ENCODE results near the gene TMTC3.
A peak's percentile ranks its signal among the peaks of the same experiment; 100 is the strongest.

Gene TMTC3

GRCh38 chr12:88141774-88142609, at the start of gene TMTC3, which contains the start of gene CEP290:
Gene TMTC3 (plus strand): TSS chr12:88142307. CDS start chr12:88148316, 6,009 bp downstream.
Gene CEP290 (minus strand): TSS chr12:88142088. CDS start chr12:88141307, 781 bp downstream.
- Histone ChIP-seq H3K27me3 (ENCODE audit: control insufficient read depth in 2 of 2, insufficient read depth in 2 of 2, low read length in 2 of 2) (no peaks in the 10 kb centered on the region), H3K9ac (ENCODE audit: low read depth in 1 of 2, low read length in 2 of 2) (peak within 1 kb of the TSS; percentile 78 to 80), H3K4me1 (ENCODE audit: control insufficient read depth in 2 of 2, insufficient read depth in 2 of 2, low read length in 2 of 2) (peaks cover 12 to 15% of the 10 kb centered on the region in 2 donors), H3K27ac (ENCODE audit: low read depth in 2 of 2, low read length in 2 of 2) (peak within 1 kb of the TSS; percentile 73 to 83), H3K4me3 (ENCODE audit: low read length in 2 of 2) (peak within 1 kb of the TSS; percentile 90 to 92), H3K36me3 (ENCODE audit: control insufficient read depth in 2 of 2, insufficient read depth in 2 of 2, low read length in 2 of 2) (peaks cover 0 to 3% of the 10 kb centered on the region in 2 donors), H3K9me3 (ENCODE audit: control insufficient read depth in 2 of 2, low read length in 2 of 2) (no peaks in the 10 kb centered on the region)

- Histone ChIP-seq H3K27ac (ENCODE audit: low read depth in 2 of 2, low read length in 2 of 2) (no peak overlapping the region), H3K36me3 (ENCODE audit: control insufficient read depth in 2 of 2, insufficient read depth in 2 of 2, low read length in 2 of 2) (peaks cover 8 to 12% of the 10 kb centered on the region in 2 donors), H3K4me1 (ENCODE audit: control insufficient read depth in 2 of 2, insufficient read depth in 2 of 2, low read length in 2 of 2) (no peaks in the 10 kb centered on the region), H3K27me3 (ENCODE audit: control insufficient read depth in 2 of 2, insufficient read depth in 2 of 2, low read length in 2 of 2) (no peaks in the 10 kb centered on the region), H3K9me3 (ENCODE audit: control insufficient read depth in 2 of 2, low read length in 2 of 2) (no peaks in the 10 kb centered on the region), H3K9ac (ENCODE audit: low read depth in 1 of 2, low read length in 2 of 2) (no peak overlapping the region), H3K4me3 (ENCODE audit: low read length in 2 of 2) (no peak overlapping the region)
These were observed 49.3 kb upstream of the TMTC3 start for GRCh38 chr12:88092771-88093170.

- no peaks in the 10 kb centered on the region for H3K27me3 ChIP-seq (ENCODE audit: control insufficient read depth in 2 of 2, insufficient read depth in 2 of 2, low read length in 2 of 2)
- peaks cover 8 to 12% of the 10 kb centered on the region in 2 donors for H3K36me3 ChIP-seq (ENCODE audit: control insufficient read depth in 2 of 2, insufficient read depth in 2 of 2, low read length in 2 of 2)
These were observed 48.5 kb upstream of the TMTC3 start for GRCh38 chr12:88093573-88093972.

GRCh38 chr12:88108021-88108420, 34.1 kb upstream of the TMTC3 start:
- no peak overlapping the region for H3K4me3 ChIP-seq (ENCODE audit: low read length in 2 of 2)
- peaks cover 7 to 18% of the 10 kb centered on the region in 2 donors for H3K36me3 ChIP-seq (ENCODE audit: control insufficient read depth in 2 of 2, insufficient read depth in 2 of 2, low read length in 2 of 2)
- H3K9me3 ChIP-seq (ENCODE audit: control insufficient read depth in 2 of 2, low read length in 2 of 2) = no peaks in the 10 kb centered on the region
- H3K9ac ChIP-seq (ENCODE audit: low read depth in 1 of 2, low read length in 2 of 2) = no peak overlapping the region
- H3K27me3 ChIP-seq (ENCODE audit: control insufficient read depth in 2 of 2, insufficient read depth in 2 of 2, low read length in 2 of 2) = no peaks in the 10 kb centered on the region
- H3K27ac ChIP-seq (ENCODE audit: low read depth in 2 of 2, low read length in 2 of 2) = no peak overlapping the region
- no peaks in the 10 kb centered on the region for H3K4me1 ChIP-seq (ENCODE audit: control insufficient read depth in 2 of 2, insufficient read depth in 2 of 2, low read length in 2 of 2)

More at GRCh38 chr12:88093573-88093972, 48.5 kb upstream of the TMTC3 start:
- Histone ChIP-seq H3K9me3 (ENCODE audit: control insufficient read depth in 2 of 2, low read length in 2 of 2) (no peaks in the 10 kb centered on the region), H3K4me3 (ENCODE audit: low read length in 2 of 2) (no peak overlapping the region), H3K27ac (ENCODE audit: low read depth in 2 of 2, low read length in 2 of 2) (no peak overlapping the region), H3K4me1 (ENCODE audit: control insufficient read depth in 2 of 2, insufficient read depth in 2 of 2, low read length in 2 of 2) (no peaks in the 10 kb centered on the region), H3K9ac (ENCODE audit: low read depth in 1 of 2, low read length in 2 of 2) (no peak overlapping the region)

- Histone ChIP-seq H3K27ac (ENCODE audit: low read depth in 2 of 2, low read length in 2 of 2) (no peak overlapping the region), H3K9ac (ENCODE audit: low read depth in 1 of 2, low read length in 2 of 2) (peak overlapping the region in 1 of 2 donors; percentile 34), H3K9me3 (ENCODE audit: control insufficient read depth in 2 of 2, low read length in 2 of 2) (no peaks in the 10 kb centered on the region), H3K4me1 (ENCODE audit: control insufficient read depth in 2 of 2, insufficient read depth in 2 of 2, low read length in 2 of 2) (no peaks in the 10 kb centered on the region), H3K27me3 (ENCODE audit: control insufficient read depth in 2 of 2, insufficient read depth in 2 of 2, low read length in 2 of 2) (no peaks in the 10 kb centered on the region), H3K4me3 (ENCODE audit: low read length in 2 of 2) (peak overlapping the region in 1 of 2 donors; percentile 52), H3K36me3 (ENCODE audit: control insufficient read depth in 2 of 2, insufficient read depth in 2 of 2, low read length in 2 of 2) (peaks cover 10 to 15% of the 10 kb centered on the region in 2 donors)
These were observed 30.9 kb upstream of the TMTC3 start for GRCh38 chr12:88111074-88111652.

- H3K9me3 ChIP-seq (ENCODE audit: control insufficient read depth in 2 of 2, low read length in 2 of 2) = no peaks in the 10 kb centered on the region
- H3K4me3 ChIP-seq (ENCODE audit: low read length in 2 of 2) = no peak overlapping the region
- no peak overlapping the region for H3K9ac ChIP-seq (ENCODE audit: low read depth in 1 of 2, low read length in 2 of 2)
- peaks cover 2 to 10% of the 10 kb centered on the region in 2 donors for H3K36me3 ChIP-seq (ENCODE audit: control insufficient read depth in 2 of 2, insufficient read depth in 2 of 2, low read length in 2 of 2)
- H3K27ac ChIP-seq (ENCODE audit: low read depth in 2 of 2, low read length in 2 of 2) = no peak overlapping the region
- no peaks in the 10 kb centered on the region for H3K4me1 ChIP-seq (ENCODE audit: control insufficient read depth in 2 of 2, insufficient read depth in 2 of 2, low read length in 2 of 2)
- no peaks in the 10 kb centered on the region for H3K27me3 ChIP-seq (ENCODE audit: control insufficient read depth in 2 of 2, insufficient read depth in 2 of 2, low read length in 2 of 2)
These were observed 28.2 kb upstream of the TMTC3 start for GRCh38 chr12:88113871-88114270.

GRCh38 chr12:88122666-88123065, 19.4 kb upstream of the TMTC3 start:
- H3K4me1 ChIP-seq (ENCODE audit: control insufficient read depth in 2 of 2, insufficient read depth in 2 of 2, low read length in 2 of 2) = no peaks in the 10 kb centered on the region
- no peak overlapping the region for H3K4me3 ChIP-seq (ENCODE audit: low read length in 2 of 2)
- no peaks in the 10 kb centered on the region for H3K27me3 ChIP-seq (ENCODE audit: control insufficient read depth in 2 of 2, insufficient read depth in 2 of 2, low read length in 2 of 2)
- H3K9ac ChIP-seq (ENCODE audit: low read depth in 1 of 2, low read length in 2 of 2) = no peak overlapping the region
- no peak overlapping the region for H3K27ac ChIP-seq (ENCODE audit: low read depth in 2 of 2, low read length in 2 of 2)
- H3K9me3 ChIP-seq (ENCODE audit: control insufficient read depth in 2 of 2, low read length in 2 of 2) = no peaks in the 10 kb centered on the region
- H3K36me3 ChIP-seq (ENCODE audit: control insufficient read depth in 2 of 2, insufficient read depth in 2 of 2, low read length in 2 of 2) = peaks cover 4 to 15% of the 10 kb centered on the region in 2 donors

GRCh38 chr12:88127099-88127498, 15.0 kb upstream of the TMTC3 start:
- no peaks in the 10 kb centered on the region for H3K9me3 ChIP-seq (ENCODE audit: control insufficient read depth in 2 of 2, low read length in 2 of 2)
- H3K4me3 ChIP-seq (ENCODE audit: low read length in 2 of 2) = no peak overlapping the region
- peaks cover 4 to 19% of the 10 kb centered on the region in 2 donors for H3K36me3 ChIP-seq (ENCODE audit: control insufficient read depth in 2 of 2, insufficient read depth in 2 of 2, low read length in 2 of 2)
- H3K4me1 ChIP-seq (ENCODE audit: control insufficient read depth in 2 of 2, insufficient read depth in 2 of 2, low read length in 2 of 2) = no peaks in the 10 kb centered on the region
- no peaks in the 10 kb centered on the region for H3K27me3 ChIP-seq (ENCODE audit: control insufficient read depth in 2 of 2, insufficient read depth in 2 of 2, low read length in 2 of 2)
- H3K9ac ChIP-seq (ENCODE audit: low read depth in 1 of 2, low read length in 2 of 2) = no peak overlapping the region
- no peak overlapping the region for H3K27ac ChIP-seq (ENCODE audit: low read depth in 2 of 2, low read length in 2 of 2)

GRCh38 chr12:88127855-88128254, 14.3 kb upstream of the TMTC3 start:
- H3K27me3 ChIP-seq (ENCODE audit: control insufficient read depth in 2 of 2, insufficient read depth in 2 of 2, low read length in 2 of 2) = no peaks in the 10 kb centered on the region
- peaks cover 4 to 13% of the 10 kb centered on the region in 2 donors for H3K36me3 ChIP-seq (ENCODE audit: control insufficient read depth in 2 of 2, insufficient read depth in 2 of 2, low read length in 2 of 2)
- H3K9ac ChIP-seq (ENCODE audit: low read depth in 1 of 2, low read length in 2 of 2) = no peak overlapping the region
- H3K27ac ChIP-seq (ENCODE audit: low read depth in 2 of 2, low read length in 2 of 2) = no peak overlapping the region
- H3K9me3 ChIP-seq (ENCODE audit: control insufficient read depth in 2 of 2, low read length in 2 of 2) = no peaks in the 10 kb centered on the region
- H3K4me1 ChIP-seq (ENCODE audit: control insufficient read depth in 2 of 2, insufficient read depth in 2 of 2, low read length in 2 of 2) = no peaks in the 10 kb centered on the region
- H3K4me3 ChIP-seq (ENCODE audit: low read length in 2 of 2) = no peak overlapping the region

GRCh38 chr12:88132392-88132791, 9.7 kb upstream of the TMTC3 start:
- Histone ChIP-seq H3K9me3 (ENCODE audit: control insufficient read depth in 2 of 2, low read length in 2 of 2) (no peaks in the 10 kb centered on the region), H3K27ac (ENCODE audit: low read depth in 2 of 2, low read length in 2 of 2) (no peak overlapping the region), H3K4me3 (ENCODE audit: low read length in 2 of 2) (no peak overlapping the region), H3K9ac (ENCODE audit: low read depth in 1 of 2, low read length in 2 of 2) (no peak overlapping the region), H3K4me1 (ENCODE audit: control insufficient read depth in 2 of 2, insufficient read depth in 2 of 2, low read length in 2 of 2) (no peaks in the 10 kb centered on the region), H3K27me3 (ENCODE audit: control insufficient read depth in 2 of 2, insufficient read depth in 2 of 2, low read length in 2 of 2) (no peaks in the 10 kb centered on the region), H3K36me3 (ENCODE audit: control insufficient read depth in 2 of 2, insufficient read depth in 2 of 2, low read length in 2 of 2) (peaks cover 8 to 10% of the 10 kb centered on the region in 2 donors)

Measured in mucosa of rectum (tissue), 2 donors.